Heart left ventricle (tissue), 13 donors: ENCODE measurements around the gene FAM83G.

Experiments used
- POLR2A ChIP-seq, 2 donors: fragments of 450-650 bp; IDR thresholded peaks; one replicate each; pipeline ENCODE4 v1.6.1; 2017; ENCODE audit warnings: antibody characterized with exemption in 2 of 2, mild to moderate bottlenecking in 2 of 2, moderate library complexity in 2 of 2
- TF ChIP-seq, protein P1 (sequence below), 12 donors: fragments of 200-600 bp; sonication (generic) in 4 of 12; IDR thresholded peaks; one replicate each; pipeline versions ENCODE4 v1.5.0 to v1.8.0; 2018 to 2022; ENCODE audit warnings: antibody characterized with exemption in 12 of 12, mild to moderate bottlenecking in 5 of 12
- donor health status: ischemic (EF 13 %, LVEDD 7.1; RV severe dilation, severe dysfunction).
- donor health status: DM: no; HTN: yes; CAD: no.
- donor health status: DM: no; HTN: no; CAD: no.
- donor health status: ischemic (EF 25% LVEDD 6.9; RV normal size, moderate dysfunction).
- donor health status: ischemic (EF 25% LVEDD 5.7; RV mildly dilated, moderate dysfunction).
- donor health status: ischemic (EF 35%, LVEDD 5.7; RV mildly dilated, moderate dysfunction).
- donor health status: nonischemic (EF 11% LVEDD 7.7; RV severe dilation, severe dysfunction).
- donor health status: DM: yes; HTN: yes; CAD: no.
- donor health status: PGD.
- donor health status: ischemic (EF 29% LVEDD 5.4; RV normal size, mild dysfunction).
- donor health status: nonischemic (EF 23%, LVEDD 6.1; RV moderate dilation, normal function).

DNA sequence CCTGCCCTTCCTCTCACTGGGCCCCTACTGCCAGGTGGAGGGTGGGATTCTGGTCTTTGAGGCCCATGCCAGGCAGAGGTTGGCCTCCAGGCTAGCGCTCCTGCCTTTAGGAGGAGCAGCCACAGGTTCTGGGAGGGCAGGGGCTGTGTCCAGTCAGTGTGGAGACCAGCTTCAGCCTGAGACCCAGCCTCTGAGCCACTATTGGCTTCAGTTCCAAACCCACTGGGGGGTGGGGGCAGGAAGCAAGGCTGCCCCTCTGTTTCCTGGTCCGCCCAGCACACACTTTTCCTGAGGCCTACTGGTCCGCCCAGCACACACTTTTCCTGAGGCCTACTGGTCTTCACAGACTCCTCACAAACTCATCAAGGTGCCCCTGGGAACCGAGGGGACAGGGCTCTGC lies 36.2 kb downstream of the FAM83G start:
- TF ChIP-seq POLR2A (IDR thresholded peaks at IDR 0.05) = no peak
- TF ChIP-seq, protein P1, sequence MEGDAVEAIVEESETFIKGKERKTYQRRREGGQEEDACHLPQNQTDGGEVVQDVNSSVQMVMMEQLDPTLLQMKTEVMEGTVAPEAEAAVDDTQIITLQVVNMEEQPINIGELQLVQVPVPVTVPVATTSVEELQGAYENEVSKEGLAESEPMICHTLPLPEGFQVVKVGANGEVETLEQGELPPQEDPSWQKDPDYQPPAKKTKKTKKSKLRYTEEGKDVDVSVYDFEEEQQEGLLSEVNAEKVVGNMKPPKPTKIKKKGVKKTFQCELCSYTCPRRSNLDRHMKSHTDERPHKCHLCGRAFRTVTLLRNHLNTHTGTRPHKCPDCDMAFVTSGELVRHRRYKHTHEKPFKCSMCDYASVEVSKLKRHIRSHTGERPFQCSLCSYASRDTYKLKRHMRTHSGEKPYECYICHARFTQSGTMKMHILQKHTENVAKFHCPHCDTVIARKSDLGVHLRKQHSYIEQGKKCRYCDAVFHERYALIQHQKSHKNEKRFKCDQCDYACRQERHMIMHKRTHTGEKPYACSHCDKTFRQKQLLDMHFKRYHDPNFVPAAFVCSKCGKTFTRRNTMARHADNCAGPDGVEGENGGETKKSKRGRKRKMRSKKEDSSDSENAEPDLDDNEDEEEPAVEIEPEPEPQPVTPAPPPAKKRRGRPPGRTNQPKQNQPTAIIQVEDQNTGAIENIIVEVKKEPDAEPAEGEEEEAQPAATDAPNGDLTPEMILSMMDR (IDR thresholded peaks at IDR 0.05) = no peak
